NOMO-1 (cell line): ENCODE results near the gene NCKAP5.

Experiments
- DNase-seq, 2 experiments: peaks; one replicate each; lab custom pipeline; 2025; ENCODE audit not compliant: unreplicated experiment in 2 of 2; lab: John Stamatoyannopoulos, UW

The NCKAP5 gene

DNA sequence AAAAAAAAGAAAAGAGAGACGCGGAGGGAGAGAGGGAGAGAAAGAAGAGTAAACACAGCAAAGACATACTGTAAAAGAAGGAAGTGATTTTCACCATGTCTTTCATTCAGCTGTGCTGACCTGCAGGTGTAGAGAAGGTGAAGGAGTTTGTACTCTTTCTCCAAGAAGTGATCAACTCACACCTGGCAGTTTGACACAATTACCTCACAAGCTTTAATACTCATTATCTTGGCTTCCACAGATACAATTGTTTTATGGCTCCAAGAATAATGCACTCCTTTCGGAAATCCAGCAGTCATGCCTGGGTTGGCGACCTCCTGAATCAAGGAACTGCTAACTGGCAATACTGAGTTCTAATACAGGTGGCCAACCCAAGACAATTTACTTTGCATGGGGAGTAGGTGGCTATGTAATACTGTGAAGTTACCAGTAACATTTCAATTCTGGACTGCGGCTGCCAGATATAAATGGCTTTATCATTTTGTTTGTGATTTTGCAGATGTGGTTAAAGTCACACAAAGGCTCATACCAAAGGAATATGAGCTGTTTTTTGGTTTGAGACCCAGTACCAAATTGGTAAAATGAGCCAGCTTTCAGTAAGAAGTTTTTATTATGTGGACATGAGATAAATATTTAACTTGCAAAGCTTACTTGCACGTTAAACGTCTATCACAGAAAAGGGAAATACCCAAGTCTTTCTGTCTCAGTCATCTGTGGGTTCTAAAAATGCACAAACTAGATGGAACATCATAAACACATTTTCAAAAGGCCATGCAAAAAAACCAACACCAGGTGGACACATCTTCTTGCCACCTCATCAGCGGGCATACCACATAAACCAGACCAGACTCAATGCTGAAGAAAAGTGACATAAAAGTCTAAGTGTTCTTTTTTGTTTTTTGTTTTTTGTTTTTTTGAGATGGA, 69.3 kb downstream of the NCKAP5 start:
- no peak for DNase-seq

DNA sequence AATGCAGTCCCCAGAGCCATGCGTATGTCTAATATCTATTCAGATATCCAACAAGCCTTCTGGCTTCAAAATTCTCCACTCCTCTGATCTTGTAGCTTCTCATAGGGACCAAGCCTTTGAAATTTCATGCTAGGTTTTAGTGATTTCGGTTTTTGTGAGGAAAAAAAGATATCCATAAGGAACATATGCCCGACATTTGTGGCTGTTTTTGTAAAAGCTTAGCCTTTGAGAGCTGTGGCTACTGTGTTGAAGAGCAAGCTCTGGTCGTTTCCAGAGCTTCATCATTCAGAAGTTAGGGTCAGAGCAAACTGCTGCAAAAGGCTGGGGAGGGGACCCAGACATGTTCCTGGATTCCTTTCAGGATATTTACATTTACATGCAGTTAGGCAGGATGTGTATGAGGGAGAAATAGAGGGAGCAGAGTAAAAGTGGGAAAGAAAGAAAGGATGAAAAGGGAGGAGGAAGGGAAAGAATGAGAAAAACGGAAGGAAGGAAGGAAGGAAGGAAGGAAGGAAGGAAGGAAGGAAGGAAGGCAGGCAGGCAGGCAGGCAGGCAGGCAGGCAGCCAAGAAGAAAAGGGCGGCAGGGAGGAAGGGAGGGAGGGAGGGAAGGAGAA, 70.2 kb downstream of the NCKAP5 start:
- no peak for DNase-seq

DNA sequence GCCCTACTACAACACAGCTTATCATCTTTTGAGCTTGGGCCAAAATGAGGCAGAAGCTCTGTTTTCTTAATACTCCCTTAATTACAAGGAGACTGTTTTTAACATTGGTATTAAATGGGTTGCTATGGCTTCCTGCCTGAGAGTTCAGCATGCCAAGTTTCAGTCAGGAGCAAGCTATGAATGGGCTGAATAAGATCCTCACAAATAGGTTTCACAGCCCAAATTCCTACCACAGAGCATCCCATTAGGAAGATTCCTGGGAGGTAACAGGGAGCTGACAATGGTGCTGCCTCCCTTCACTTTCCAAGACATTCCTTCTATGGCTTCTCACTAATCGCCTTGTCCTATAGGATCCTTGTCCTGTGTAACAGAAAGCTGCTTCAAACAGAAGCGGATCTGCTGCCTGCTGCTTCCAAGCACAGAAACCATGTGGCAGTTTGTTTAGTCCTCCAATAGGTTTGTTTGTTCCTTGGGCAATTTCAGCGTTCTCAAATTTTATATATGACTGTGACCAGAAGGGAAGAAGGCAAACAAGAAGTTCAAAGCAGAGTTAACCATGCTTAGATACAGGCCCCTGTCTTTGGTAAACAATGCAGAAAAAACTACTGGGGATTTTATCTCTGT, 70.9 kb downstream of the NCKAP5 start:
- DNase-seq, result no peak

DNA sequence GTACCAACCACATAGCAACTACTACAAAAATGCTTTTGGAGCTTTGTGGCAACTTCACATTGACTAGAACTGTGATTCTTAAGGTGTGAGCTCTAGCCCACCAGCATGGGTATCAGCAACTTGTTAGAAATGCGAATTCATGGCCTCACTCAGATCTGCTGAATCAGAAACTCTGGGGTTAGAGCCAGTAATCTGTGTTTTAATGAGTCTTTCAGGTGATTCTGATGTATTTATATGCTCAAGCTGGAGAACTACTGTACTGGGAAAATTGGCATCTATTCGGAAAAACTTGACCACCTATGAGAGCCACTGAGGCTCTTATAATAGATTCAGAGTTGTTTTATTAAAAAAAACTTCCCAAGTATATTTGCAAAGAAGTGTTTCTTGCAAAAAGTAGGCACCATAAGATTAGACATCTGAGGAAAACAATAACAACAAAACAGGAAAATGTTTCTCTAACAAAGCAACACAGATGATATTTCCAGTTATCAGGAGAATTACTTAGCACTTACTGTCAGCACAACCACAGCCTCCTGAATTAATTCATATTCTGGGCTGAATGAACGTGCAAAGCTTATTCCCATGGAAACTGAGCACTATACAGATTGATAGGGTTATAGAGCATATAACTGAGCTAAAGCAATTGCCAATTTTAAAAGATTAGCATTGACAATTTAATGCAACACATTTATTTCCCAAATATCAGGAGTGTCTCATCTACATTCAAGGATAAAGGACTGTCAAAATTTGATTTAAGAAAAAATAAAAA, 71.6 kb downstream of the NCKAP5 start:
- DNase-seq, result no peak

DNA sequence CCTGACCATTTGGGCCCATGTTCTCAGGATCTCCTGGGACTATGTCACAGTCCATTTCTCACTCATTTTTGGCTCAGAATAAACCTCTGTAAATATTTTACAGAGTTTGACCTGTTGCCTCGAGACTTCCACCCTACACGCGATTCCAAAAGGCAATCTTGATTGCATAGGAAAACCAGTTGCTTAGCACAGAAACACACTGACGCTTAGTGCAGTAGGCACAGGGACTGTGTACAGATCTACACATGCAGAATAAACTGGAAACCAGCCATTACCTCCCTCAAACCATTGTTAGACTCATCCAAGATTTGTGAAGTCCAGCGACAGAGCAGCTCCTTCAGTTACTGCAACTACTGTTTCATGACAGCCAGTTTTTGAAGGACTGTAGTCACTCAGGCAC, 73.0 kb downstream of the NCKAP5 start:
- no peak for DNase-seq

DNA sequence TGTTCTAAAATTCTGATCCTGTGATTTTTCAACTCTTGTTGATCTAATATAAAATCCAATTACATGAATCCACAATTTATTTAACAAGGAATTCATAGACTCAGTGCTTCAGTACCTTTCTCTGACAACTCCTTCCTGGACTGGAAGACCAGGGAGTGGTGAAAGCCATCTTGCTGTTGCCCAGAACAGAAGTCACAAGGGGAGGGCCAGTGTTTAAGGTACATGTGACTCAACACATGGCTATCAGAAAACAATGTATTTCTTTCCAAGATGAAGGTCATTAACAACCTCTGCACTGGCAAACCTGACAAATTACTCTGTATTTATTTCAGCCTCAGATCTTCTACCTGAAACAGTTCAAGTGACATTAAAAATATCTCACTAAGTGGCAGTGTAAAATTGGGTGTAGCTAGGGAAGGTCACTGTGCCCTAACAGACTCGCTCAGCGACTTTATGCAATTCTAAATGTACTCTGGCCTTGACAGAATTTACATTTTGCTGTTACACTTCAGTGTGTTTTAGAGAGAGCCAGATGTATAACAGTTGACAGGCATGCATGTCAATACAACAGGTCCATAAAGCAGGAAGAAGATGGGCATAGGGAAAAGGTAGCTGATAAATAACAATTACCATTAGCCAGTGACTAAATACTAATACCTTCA, 75.4 kb downstream of the NCKAP5 start:
- no peak for DNase-seq

DNA sequence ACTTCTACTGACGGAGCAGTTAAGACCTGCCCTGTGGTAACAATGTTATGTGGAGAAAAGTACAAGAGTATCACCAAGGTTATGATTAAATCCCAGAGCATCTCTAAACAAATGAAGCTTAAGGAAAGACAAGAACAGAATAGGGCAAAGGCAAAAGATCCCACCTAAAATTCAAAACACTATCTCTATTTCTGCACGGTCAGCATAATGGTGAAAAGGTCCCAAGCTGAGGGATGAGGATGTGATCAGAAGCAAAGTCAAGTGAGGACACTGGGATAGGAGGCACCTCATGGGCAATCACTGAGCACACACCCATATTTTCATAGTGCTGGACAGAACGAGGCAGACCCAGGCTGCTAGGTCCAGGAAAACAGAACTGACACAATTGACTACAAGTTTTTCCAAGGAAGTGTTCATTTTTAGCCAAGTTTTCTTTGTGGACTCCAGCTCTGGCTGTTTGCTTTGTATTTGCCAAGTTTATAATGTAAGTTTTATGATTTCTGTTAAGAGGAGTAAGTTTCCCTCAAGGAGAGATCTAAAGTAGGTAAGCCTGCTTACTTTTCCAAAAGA, 77.8 kb downstream of the NCKAP5 start:
- no peak for DNase-seq

DNA sequence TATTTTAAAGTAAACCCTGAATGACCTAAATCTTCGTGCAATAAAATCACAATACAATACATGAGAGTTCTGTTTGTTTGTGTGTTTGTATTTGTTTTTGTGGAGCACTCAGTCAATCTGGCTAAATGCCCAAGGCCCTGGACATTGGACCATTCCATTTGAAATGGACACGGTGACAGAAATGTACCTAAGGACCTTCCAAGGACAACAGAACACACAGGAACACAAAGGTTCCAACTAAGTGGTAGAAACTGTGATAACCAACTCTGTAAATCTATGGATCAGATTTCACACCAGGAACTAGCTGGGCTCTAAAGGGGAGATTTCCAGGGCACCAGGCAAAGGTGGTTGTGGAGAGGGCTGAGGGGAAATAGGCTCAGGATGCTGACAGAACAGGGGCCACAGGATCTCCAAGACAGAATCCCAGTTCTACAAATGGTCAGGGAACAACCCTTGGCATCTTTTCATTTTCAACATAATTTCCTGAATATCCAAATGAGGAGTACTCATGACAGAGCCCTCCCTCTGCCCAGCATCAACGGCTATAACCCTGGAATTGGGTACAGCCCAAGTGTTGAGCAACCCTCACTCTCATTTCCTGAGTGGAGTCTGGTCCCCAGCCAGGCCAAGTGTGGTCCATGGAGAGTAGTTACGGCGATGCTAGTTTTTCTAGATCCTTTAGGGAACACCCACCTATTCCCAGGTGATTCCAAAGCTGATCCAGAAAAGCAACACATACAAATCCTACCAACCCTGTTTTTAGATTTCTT, 78.4 kb downstream of the NCKAP5 start:
- DNase-seq, result no peak

DNA sequence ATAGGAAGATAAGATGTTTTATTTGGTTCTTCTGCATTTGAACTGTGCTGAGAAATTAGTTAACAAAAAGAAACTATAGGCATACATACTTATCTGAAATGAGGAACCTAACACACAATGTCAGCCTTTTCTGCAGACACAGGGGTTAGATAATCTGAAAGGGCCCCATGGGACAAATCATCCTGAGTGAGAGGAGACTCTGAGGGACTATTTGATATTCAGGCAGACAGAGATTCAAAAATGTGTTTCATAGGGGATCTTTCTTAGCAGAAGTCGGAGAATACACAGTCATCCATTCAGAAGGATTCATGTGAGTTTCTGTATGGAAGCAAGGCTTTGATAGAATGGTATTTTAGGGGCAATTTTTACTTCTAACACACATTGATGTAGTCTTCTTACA, 79.1 kb downstream of the NCKAP5 start:
- no peak for DNase-seq

DNA sequence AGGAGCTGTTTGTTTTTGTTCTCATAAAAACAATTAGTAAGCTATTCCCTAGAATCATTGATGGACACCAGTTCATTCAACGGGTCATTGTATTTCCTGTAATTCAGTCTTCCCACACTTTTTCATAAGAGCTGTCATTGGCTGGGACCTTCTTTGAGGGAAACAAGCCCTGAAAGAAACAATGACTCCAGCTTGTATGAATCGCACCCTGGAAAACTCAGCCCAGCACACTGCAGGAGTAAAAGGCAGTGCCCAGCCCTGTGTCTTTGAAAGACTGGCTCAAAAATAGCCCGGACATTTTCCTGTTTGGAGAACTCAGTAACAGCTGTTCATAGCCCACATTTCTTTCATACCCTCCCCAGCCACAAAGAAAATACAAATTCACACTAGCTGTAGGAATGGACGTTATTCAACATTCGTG, 81.5 kb downstream of the NCKAP5 start:
- DNase-seq, result no peak

DNA sequence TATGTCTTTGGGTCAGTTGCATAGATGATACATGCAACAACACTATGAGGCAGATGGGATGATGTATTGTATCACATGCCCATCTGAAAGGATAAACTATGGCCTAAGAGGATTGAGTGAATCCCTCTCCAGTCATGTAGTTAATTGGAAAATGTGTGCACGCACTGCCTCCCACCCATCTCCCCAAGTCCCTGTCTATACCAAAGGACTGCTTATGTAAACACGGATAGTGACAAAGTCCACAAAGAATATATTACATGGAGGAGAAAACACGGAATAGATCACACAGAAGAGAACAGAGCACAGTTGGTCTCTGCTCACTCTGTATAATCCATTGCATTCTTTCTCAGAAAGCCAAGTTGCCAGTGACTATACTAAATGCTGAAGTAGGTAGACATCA, 82.4 kb downstream of the NCKAP5 start:
- DNase-seq, result no peak

DNA sequence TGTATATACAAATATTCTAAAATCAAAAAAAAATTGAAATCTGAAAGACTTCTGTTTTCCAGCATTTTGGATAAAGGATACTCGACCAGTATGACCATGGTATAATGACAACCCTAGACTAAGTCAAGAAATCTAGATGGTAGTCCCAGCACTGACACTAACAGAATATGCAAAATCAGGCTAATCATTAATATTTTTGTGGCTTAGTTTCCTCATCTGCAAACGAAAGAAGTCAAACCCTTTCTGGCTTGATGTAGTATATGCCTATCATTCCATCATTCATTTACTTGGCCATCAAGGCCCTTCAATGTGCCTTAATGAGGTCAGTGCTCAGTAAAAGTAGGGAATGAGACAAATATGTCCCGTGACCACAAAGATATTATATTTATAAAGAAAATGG, 83.5 kb downstream of the NCKAP5 start:
- no peak for DNase-seq

DNA sequence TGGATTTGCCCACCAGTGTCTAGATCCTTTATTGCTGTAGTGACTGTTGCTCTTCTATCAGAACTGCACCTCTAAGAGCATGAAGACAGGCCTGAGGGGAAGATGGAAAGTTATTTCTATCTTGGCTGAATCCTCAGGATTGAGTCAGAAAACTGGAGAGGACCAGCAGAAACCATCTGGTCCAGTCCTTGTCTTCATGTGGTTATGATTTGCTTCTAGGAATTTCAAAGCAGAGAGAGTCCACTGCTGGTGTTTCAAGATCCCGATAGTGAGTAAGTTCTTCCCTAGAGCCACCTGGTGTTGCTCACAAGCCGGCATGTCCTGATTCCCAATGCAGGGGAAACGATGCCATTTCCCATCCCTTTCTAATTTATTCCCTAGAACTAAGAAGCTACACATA, 84.2 kb downstream of the NCKAP5 start:
- no peak for DNase-seq

DNA sequence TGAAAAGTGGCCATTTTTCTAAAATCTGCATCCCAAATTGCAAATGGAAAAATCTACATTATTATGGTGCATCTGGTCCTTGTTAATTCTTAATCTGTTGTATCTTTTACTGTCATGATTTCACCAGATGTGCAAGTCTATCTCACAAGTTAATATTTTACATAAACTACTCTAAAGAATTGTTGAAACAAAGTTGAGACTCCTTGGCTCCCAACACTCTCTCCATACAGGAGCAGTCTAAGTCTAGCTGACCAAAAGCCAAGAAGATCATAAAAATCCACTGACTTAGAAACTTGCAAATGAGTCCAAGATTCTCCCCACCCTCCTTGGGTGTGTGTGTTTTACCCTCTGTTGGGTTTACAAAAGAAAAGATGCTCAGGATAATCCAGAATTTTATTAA, 85.1 kb downstream of the NCKAP5 start:
- no peak for DNase-seq

DNA sequence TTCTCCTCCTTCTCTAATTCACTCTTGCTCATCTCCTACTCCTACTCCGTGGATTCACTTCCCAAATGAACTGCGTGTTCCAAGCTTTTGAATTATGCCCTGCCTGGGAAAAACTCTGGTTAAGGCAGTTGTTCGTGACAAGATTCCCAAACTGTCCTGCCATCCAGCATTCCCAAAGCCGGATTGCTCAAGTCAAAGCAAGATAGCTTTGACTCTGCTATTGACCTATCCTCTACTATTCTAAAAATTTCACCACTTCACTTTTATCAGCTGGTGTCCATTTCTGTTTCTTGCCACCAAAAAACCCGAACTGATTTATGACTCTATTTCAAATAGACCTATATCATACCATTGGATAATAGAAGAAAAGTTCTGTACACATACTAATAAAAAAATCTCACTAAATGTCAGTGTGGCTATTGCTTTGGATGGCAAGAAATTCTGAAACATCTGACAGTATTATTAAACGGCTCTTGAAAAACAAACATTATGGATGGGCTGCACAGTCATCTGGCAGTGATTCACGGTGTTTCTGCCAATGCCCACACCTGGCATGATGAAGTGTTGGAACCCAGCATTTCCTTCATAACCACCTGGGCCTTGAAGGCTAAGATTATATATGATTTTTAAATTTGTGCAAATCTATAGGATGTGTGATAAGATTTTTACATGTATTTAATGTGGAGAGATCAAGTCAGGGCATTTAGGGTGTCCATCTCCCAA, 87.4 kb downstream of the NCKAP5 start:
- DNase-seq, result no peak

DNA sequence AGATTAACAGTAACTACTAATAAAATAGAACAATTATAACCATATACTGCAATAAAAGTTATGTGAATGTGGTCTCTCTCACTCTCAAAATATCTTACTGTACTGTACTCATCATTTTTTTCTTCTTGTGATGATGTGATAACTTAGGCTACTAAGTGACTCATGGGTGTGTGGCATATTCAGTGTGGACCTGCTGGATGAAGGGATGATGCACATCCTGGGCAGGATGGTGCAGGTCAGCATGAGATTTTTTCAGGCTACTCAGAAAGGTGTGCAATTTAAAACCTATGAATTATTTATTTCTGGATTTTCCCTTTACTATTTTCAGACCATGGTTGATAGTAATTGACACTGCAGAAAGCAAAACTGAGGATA, 90.7 kb downstream of the NCKAP5 start:
- DNase-seq, result no peak

DNA sequence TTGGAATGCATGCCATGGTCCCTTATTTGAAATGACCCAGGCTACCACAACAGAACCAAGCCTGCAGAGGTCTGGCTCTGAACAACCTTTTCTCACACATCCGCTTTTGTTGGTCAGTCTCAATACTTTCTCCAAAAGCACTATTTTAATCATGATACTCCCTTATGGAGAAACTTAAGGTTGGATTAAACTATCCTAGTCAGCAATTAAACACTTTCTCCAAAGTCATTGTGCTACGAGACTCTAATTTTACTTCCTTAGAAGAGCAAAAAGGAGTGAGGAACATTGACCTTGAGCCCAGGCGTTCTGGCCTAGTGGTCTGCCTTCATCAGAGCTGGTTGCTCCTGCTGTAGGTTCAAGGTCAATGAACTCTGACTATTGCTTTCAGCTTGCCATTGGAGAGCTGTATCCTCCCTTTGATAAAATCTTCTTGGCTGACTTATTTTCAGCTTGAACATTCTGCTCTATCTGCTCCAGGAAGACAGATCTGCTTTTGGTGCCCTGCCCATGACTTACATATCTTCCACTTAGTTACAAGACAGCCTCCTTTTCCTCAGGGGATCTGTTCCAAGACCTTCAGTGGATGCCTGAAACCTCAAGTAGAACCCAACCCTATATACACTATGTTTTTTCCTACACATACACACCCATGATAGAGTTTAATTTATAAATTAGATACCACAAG, 91.2 kb downstream of the NCKAP5 start:
- no peak for DNase-seq

DNA sequence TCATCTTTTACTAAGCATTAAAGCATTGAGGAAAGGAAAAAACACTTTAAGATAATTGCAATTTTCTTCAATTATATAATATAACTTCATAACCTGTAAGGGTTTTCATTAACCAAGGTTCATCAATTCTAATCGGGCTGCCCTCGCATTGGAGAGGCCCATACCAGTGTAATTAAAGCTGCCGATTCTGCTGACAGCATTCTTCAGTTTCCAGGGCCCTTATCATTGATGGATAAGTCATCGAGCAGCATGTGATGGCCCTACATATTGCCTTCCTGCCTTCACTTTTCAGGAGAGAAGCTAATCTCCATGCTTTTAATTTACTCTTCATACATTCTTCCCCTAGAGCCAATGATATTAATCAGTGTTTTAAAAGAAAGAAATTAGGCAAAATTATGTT, 92.0 kb downstream of the NCKAP5 start:
- no peak for DNase-seq
